Lung (tissue), 12 donors: ENCODE results near the gene TLCD2. TPM values are rescaled to one million over a fixed set of nuclear protein-coding genes. Genes with fewer than 3 reads are reported as not detected.
"Not testable (repeated sequence)": the region's sequence is repeated elsewhere in the genome, so short reads cannot be mapped to it uniquely, and the experiment has no call there.

Source experiments
- ATAC-seq: fragments of 200-7000 bp; cut with Tn5 transposase; one replicate; pipeline ENCODE4 v1.9.1; 2020; ENCODE audit warnings: moderate number of reproducible peaks; ENCODE audit not compliant: insufficient read depth, low FRiP score
- DNase-seq, 3 donors: peaks; one replicate each; pipeline ENCODE4 v3.0.0-alpha.2; 2013 to 2017
- H3K27ac ChIP-seq, 2 donors: one replicate each; pipeline ENCODE4 v1.5.1; 2013; ENCODE audit warnings: mild to moderate bottlenecking in 2 of 2, moderate library complexity in 2 of 2, control low read depth in 1 of 2, inconsistent platforms in 1 of 2, low read depth in 1 of 2, low read length in 1 of 2
- H3K27me3 ChIP-seq, 3 donors: one replicate each; pipeline ENCODE4 v1.5.1; 2013; ENCODE audit warnings: low read length in 2 of 3; ENCODE audit not compliant: control insufficient read depth in 3 of 3, insufficient read depth in 3 of 3
- H3K36me3 ChIP-seq, 4 donors: one replicate each; pipeline ENCODE4 v1.5.1; 2013; ENCODE audit warnings: low read length in 4 of 4, mild to moderate bottlenecking in 1 of 4, moderate library complexity in 1 of 4; ENCODE audit not compliant: control insufficient read depth in 4 of 4, insufficient read depth in 4 of 4
- H3K4me1 ChIP-seq, 5 donors: one replicate each; pipeline ENCODE4 v1.5.1; 2013; ENCODE audit warnings: low read length in 5 of 5, mild to moderate bottlenecking in 2 of 5, moderate library complexity in 1 of 5; ENCODE audit not compliant: control insufficient read depth in 5 of 5, insufficient read depth in 5 of 5
- H3K4me3 ChIP-seq: one replicate; pipeline ENCODE4 v1.5.1; 2013; ENCODE audit warnings: mild to moderate bottlenecking, control low read depth, moderate library complexity
- H3K9ac ChIP-seq, 2 donors: one replicate each; pipeline ENCODE4 v1.5.1; 2013; ENCODE audit warnings: low read length in 2 of 2, control low read depth in 1 of 2; ENCODE audit not compliant: insufficient read depth in 1 of 2
- H3K9me3 ChIP-seq, 4 donors: one replicate each; pipeline ENCODE4 v1.5.1; 2013; ENCODE audit warnings: low read length in 3 of 4, mild to moderate bottlenecking in 1 of 4, moderate library complexity in 1 of 4; ENCODE audit not compliant: control insufficient read depth in 4 of 4, insufficient read depth in 3 of 4
- WGBS, 2 donors: extraction: QIAGEN DNeasy Blood & Tissue Kit; methylation state at CpG; one replicate each; pipeline ENCODE4 v1.1.7; 2013; 5-methylcytosine and 5-hydroxymethylcytosine counted together
- polyA plus RNA-seq, 2 donors: library from polyadenylated mRNA; stranded (reverse); fragments of 200-250 nt; gene quantifications; one replicate each; pipeline ENCODE4 v1.2.1, GENCODE V29; 2013
- total RNA-seq, 2 donors: library from RNA; depleted of rRNA in 1 of 2; stranded (reverse); fragments of >200 nt in 1 of 2; gene quantifications; one replicate each; pipeline ENCODE4 v1.2.1, GENCODE V29; 2014 to 2021
- TF ChIP-seq, protein P1 (sequence below): IDR thresholded peaks from 2 replicates; pipeline ENCODE4 v1.5.1; 2012; ENCODE audit warnings: mild to moderate bottlenecking; ENCODE audit errors: control extremely low read depth, extremely low read depth
- donor health status: control.
- donor health status: control.
- donor health status: Bipolar disorder and iron deficiency.
- donor health status: healthy.
- donor health status: DM: yes; HTN: yes; CAD: no.

TLCD2 gene
- total and polyA plus RNA-seq, 4 donors = 4.4 to 16.1 (median 9.8) TPM

DNA sequence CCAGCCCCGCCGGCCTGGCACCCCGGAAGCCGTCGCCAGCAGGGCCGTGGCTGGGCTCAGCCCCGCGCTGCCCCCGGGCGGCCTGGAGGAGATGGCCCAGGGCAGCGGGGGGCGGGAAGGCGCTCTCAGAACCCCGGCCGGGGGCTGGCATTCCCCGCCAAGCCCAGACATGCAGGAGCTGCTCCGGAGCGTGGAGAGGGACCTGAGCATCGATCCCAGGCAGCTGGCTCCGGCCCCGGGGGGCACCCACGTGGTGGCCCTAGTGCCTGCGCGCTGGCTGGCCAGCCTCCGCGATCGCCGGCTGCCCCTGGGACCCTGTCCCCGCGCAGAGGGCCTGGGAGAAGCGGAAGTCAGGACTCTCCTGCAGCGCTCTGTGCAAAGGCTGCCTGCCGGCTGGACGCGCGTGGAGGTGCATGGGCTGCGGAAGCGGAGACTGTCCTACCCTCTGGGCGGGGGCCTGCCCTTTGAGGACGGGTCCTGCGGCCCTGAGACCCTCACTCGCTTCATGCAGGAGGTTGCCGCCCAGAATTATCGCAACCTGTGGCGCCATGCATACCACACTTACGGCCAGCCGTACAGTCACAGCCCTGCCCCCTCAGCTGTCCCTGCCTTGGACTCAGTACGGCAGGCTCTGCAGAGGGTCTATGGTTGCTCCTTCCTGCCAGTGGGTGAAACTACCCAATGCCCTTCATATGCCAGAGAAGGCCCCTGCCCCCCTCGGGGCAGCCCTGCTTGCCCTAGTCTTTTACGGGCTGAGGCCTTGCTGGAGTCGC lies 14.9 kb upstream of the TLCD2 start:
- Histone ChIP-seq H3K9me3 (no peaks in the 10 kb centered on the region), H3K4me3 (peak overlapping the region; percentile 57), H3K36me3 (peaks cover 0 to 27% (median 0%) of the 10 kb centered on the region in 4 donors), H3K27me3 (no peaks in the 10 kb centered on the region), H3K27ac (peak overlapping the region; percentile 74 to 82), H3K9ac (no peak overlapping the region), H3K4me1 (peaks cover 0 to 18% (median 0%) of the 10 kb centered on the region in 5 donors)
- TF ChIP-seq, protein P1, sequence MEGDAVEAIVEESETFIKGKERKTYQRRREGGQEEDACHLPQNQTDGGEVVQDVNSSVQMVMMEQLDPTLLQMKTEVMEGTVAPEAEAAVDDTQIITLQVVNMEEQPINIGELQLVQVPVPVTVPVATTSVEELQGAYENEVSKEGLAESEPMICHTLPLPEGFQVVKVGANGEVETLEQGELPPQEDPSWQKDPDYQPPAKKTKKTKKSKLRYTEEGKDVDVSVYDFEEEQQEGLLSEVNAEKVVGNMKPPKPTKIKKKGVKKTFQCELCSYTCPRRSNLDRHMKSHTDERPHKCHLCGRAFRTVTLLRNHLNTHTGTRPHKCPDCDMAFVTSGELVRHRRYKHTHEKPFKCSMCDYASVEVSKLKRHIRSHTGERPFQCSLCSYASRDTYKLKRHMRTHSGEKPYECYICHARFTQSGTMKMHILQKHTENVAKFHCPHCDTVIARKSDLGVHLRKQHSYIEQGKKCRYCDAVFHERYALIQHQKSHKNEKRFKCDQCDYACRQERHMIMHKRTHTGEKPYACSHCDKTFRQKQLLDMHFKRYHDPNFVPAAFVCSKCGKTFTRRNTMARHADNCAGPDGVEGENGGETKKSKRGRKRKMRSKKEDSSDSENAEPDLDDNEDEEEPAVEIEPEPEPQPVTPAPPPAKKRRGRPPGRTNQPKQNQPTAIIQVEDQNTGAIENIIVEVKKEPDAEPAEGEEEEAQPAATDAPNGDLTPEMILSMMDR = no peak
- DNase-seq (no peak), ATAC-seq (peak; percentile 30)
- 13 to 26% methylated on average over 32 to 51 of the region's 51 CpGs for WGBS, 2 donors

DNA sequence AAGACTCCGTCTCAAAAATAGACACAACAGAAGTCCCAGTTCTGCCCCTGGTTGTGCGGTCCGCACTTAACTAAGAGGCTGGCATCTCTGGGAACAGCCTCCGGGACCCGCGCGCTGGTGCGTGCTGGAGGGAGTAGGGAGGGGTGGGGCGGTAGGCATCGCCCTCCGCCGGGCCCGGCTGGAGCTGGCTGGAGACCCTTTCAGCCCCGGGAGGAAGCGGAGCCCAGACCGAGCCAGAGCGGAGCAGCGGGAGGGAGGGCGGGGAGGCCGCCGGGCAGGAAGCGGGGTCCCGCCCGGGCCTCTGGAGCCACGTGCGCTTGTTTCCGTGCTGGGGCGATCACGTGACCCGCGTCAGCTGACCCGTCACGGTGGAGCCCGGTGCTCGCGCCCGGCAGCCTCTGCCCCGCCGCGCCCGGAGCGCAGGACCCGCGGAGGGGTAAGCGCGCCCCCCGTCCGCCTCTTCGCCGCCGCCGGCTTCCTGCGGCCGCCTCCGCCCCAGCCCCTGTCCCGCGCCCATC lies 14.2 kb upstream of the TLCD2 start, which contains the start of gene WDR81:
Gene WDR81 (plus strand): TSS at position 354 of the 518 bp plus-strand sequence. CDS start 256 bp downstream, outside the sequence.
- Histone ChIP-seq H3K36me3 (peaks cover 0 to 27% (median 0%) of the 10 kb centered on the region in 4 donors), H3K9ac (no peak within 1 kb of the TSS), H3K27ac (peak within 1 kb of the TSS; percentile 74 to 96), H3K9me3 (no peaks in the 10 kb centered on the region), H3K4me3 (peak within 1 kb of the TSS; percentile 57), H3K27me3 (no peaks in the 10 kb centered on the region), H3K4me1 (peaks cover 0 to 16% (median 0%) of the 10 kb centered on the region in 5 donors)
- DNase-seq (peak; percentile 86 to 94 (median 90)), ATAC-seq (peak; percentile 63)
- WGBS, 2 donors = 0% methylated on average over 25 to 57 of the region's 57 CpGs
- TF ChIP-seq, protein P1 = no peak

DNA sequence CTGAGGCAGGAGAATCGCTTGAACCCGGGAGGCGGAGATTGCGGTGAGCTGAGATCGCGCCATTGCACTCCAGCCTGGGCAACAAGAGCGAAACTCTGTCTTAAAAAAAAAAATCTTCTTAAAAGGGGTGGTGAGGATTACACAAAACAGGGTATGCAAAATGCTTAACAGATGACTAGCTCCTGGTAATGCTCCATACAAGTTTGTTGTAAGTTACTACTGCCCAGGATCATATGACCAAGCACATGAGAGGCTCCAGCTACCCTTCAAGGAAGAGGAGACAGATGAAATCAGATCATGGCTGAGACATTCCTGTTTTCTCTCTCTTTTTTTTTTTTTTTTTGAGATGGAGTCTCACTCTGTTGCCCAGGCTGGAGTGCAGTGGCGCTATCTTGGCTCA lies 11.8 kb upstream of the TLCD2 start:
- H3K9me3 ChIP-seq, H3K27me3 ChIP-seq, H3K4me3 ChIP-seq, H3K9ac ChIP-seq, H3K36me3 ChIP-seq, H3K27ac ChIP-seq, DNase-seq, ATAC-seq: not testable (repeated sequence)
- WGBS, 2 donors = 95% methylated on average over 8 of the region's 8 CpGs
- peaks cover 3 to 22% (median 10%) of the 10 kb centered on the region in 5 donors for H3K4me1 ChIP-seq

GRCh38 chr17:1720856-1721386 lies 10.7 kb upstream of the TLCD2 start:
- Histone ChIP-seq H3K27ac (no peak overlapping the region), H3K4me1 (peaks cover 5 to 26% (median 10%) of the 10 kb centered on the region in 5 donors), H3K4me3 (no peak overlapping the region), H3K9ac (no peak overlapping the region), H3K9me3 (no peaks in the 10 kb centered on the region), H3K27me3 (no peaks in the 10 kb centered on the region), H3K36me3 (no peaks in the 10 kb centered on the region)
- ATAC-seq (no peak), DNase-seq (peak; percentile 55 to 64 (median 63))
- TF ChIP-seq, protein P1 = peak; percentile 98
- 37 to 39% methylated on average over 11 of the region's 11 CpGs for WGBS, 2 donors
